HG03439 (cell line): Measurements from ENCODE around the gene TK2.
A peak's percentile ranks its signal among the peaks of the same experiment; 100 is the strongest.
"Not testable (repeated sequence)": the region's sequence is repeated elsewhere in the genome, so short reads cannot be mapped to it uniquely, and the experiment has no call there.

Experiments used
- ATAC-seq: cut with Tn5 transposase; IDR thresholded peaks from one replicate; pipeline ENCODE4 v1.9.1; 2021; ENCODE audit warnings: mild to moderate bottlenecking, moderate library complexity; ENCODE audit not compliant: unreplicated experiment

The TK2 gene

DNA sequence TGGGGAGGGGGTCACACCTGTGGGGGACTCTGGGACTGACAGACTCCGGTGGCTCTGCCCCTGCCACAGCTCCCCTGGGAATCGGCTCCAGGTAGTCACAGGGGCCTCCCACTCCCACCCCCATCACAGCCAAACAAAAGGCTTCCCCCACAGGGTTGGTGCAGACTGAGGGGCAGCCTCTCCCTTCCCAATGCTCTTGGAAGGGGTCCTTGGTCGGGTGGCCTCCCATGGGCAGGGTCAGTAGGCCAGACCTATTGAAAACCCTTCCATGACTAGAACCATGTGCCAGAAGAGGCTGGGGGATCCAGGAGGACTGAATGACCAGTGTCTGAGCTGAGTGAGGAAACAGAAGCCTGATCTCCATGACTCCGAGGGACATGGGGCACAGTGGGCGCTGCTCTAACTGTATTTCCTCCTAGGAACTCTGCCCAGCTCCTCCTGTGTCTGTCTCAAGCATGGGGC is 28.6 kb downstream of the TK2 start:
- ATAC-seq, result no peak

DNA sequence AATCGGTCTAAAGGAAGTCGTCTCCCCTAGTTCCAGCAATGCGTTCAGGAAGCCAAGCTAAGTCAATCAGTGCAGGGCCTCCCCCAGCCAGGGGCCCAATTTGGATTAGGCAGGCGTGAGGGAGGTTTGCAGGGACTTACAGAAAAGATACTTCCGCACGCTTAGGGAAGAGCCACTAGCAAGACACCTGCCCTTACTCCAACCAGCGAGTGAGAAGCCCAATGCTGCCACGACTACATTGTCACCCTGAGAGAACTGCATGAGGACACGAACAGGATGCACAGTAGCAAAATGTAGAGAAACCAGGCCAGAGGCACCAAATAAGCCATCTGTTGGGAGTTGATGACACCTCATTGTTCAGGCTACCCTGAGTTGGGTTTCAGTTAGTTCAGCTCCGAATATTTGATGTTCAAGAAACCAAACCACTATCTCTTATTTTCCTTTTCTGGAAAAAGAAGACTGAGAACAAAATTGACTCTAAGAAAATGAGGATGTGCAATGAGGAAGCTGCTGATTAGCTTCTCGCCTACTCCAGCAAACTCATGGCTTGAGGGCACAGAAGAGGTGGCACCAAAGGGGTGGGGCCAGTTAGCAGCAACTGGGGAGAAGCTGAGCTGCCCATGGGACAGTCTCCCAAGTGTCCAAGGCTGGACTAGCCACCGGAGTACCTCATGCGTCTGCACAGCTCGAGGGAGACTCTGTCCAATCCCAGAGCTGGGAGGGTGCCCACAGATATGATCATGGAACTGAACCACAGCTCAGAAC is 29.3 kb downstream of the TK2 start:
- no peak for ATAC-seq

DNA sequence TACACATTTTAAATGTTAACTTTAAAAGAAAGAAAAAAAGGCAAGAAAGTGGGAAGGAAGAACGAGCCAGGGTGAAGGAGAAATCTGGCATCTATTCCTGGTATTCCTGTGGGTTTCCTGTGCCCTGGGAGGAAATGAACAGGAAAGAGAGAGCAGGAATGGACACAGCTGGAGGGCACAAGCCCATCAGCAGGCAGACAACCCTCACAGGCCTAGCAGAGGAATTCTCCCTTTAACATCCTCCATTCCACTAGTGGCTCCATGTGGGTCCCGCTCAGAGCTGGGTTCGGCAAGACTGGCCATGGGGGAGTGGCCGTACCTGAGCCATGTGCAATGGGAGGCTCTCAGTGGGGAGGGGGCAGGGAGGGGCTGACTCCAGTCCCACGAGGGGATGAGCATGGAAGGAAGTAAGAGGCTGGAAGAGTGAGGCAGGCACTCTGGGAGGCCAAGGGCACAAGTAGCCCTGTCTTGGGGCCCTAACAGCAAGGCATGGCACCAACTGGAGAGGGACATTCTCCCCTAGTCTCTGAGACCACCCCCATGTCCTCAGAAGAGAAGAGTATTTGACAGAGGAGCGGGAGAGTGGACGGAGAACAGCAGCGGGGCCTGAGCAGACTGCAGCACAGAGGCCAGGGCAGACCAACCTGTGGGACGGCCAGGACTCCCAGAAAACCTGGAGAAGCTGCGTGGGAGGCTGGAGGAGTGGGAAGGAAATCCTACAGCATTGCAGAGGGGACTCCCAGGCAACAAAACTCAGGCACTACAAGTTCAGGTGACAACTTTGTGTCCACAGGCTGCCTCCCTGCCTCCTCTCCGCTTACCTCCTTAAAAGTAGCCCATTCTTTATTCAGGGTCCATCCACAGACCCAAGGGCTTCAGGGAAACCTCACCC is 30.2 kb downstream of the TK2 start:
- ATAC-seq, result no peak

DNA sequence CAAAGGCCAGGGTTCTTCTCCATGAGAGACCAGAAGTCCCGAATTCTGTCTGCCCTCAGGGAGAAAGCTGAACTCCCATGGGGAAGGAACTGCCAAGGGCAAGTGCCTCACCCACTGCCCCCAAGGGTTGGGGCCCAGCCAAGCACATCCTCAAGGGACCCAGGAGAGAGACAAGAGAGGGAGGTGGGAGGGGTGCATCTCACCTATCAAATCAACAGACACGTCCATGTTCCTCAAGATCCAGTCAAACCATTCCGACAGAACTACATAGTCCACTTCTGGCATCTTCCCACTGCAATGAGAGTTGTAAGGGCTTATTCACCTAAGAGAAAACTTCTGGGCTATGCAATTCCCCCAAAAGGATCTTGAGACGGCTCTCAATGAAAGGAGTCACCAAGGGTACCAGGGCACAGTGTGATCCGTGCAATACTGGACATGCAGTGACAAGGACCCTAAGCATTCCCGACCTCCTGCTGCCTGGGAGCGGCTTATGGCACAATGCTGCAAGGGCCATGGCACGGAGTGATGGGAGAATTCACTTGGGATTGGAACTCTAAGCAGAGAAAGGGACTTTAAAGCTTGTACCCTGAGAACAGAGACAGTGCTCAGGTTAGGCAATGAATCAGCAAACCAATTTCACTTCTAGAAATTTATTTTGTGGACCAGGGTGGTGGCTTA is 32.2 kb downstream of the TK2 start:
- no peak for ATAC-seq

DNA sequence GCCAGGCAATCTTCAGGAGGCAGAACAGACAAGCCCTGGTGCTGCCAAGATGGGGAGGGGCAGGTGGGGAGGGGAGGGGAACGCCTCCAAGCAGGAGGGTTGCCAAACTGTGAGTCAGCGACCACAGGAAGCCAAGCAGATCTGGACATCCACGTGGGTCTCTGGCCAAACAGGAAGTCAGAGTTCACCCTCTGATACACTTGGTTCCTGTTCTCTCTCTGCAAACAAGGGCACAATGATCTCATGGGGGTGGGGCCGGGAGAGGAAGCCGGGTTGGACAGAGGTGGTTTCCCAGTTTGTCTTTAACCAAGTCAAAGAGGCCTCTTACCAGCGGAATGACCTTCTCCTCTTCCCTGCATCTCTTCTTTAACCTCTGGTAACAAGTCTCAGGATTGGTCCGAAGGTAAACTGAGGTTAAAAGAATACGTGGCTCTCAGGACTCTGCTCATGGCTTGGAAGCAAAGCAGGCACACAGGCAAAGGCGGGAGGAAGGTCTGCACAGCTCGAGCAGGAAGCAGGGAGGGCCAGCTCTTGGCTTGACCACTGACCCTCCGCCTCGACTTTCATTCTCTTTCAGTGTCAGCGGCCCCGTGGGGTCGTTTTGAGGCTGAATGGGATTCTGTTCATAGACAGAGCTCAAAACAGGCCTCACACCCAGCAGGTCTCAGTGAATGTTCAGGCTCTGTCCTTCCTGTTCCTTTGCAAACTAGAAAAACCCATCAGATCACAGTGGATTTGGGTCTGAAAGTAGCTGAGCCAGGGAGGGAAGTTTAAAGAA is 32.9 kb downstream of the TK2 start:
- ATAC-seq, result peak; percentile 98

DNA sequence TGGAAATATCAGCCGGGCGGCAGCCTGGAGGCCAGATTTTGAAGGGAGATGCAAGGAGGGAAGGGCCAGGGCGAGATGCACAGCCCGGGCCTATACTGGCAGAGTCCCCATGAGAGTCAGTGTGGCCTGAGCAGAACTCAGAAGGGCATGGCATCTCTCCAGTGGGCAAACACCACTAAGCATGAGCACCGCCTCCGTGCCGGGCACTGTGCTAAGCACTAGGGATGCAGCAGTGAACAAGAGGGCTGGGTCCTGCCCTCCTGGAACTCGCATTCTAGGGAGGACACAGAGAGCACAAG is 33.5 kb downstream of the TK2 start:
- ATAC-seq, result peak; percentile 23

DNA sequence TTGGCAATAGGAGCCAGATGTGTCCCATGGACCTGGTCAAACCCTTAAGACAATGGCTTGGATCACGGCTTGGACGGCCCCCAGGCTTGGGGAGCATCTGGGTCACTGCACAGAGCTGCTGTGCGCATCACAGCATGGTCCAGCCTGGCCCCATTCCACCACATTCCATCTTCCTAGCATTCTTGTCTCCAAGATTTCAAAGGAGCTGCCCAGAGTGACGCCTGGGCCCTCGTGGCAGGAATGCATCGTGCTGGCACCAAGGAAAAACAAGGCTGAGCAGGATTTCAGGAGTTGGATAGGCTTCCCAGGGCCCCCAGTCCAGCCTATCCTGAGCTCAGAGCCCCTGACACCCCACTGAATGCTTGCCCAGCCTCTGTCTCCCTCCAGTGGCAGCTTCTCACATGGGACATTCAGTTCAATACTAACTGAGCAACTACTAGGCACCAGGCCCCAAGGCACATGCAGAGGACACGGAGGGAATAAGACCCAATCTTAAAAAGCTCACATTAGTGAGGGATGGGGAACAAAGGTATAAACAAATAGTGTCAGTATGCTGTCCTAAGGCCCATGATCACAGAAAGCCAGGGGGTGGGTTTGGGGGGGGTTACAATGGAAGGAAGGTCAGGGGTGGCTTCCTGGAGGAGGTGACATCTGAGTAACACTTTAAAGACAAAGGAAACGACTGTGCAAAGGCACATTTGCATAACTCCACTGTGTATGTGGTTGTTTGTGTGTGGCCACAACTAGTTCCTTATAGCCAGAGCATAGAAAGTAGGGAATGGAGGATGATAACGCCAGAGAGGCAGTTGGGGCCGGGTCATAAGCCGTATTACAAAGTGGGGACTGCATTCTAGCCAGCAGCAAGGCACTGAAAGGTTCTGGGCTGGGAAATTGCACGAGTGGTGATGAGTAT is 34.1 kb downstream of the TK2 start:
- ATAC-seq, result no peak

DNA sequence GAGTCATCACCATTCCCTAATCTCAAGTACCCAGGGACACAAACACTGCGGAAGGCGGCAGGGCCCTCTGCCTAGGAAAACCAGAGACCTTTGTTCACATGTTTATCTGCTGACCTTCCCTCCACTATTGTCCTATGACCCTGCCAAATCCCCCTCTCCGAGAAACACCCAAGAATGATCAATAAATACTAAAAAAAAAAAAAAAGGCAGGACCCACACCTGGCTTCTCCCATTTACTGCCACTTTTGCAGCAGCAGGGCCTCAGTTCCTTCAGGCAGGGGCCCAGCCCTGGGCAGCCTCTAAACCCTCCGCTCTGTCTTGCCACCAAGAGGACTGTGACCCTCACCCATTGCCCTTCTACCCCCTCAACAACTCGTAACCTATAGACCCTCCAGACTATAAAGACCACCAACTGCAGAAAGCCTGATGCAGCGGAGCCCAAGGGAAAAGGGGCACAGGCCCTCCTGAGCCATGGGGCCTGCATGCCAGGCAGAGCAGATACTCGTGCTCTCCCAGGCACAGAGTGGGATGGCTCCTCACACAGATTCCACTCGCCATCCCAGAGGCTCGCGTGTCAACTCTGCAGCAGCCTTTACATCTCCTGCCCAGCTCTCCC is 34.8 kb downstream of the TK2 start:
- ATAC-seq, result not testable (repeated sequence)

DNA sequence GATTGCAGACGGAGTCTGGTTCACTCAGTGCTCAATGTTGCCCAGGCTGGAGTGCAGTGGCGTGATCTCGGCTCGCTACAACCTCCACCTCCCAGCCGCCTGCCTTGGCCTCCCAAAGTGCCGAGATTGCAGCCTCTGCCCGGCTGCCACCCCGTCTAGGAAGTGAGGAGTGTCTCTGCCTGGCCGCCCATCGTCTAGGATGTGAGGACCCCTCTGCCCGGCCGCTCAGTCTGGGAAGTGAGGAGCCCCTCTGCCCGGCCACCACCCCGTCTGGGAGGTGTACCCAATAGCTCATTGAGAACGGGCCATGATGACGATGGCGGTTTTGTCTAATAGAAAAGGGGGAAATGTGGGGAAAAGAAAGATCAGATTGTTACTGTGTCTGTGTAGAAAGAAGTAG is 35.5 kb downstream of the TK2 start:
- ATAC-seq, result not testable (repeated sequence)

DNA sequence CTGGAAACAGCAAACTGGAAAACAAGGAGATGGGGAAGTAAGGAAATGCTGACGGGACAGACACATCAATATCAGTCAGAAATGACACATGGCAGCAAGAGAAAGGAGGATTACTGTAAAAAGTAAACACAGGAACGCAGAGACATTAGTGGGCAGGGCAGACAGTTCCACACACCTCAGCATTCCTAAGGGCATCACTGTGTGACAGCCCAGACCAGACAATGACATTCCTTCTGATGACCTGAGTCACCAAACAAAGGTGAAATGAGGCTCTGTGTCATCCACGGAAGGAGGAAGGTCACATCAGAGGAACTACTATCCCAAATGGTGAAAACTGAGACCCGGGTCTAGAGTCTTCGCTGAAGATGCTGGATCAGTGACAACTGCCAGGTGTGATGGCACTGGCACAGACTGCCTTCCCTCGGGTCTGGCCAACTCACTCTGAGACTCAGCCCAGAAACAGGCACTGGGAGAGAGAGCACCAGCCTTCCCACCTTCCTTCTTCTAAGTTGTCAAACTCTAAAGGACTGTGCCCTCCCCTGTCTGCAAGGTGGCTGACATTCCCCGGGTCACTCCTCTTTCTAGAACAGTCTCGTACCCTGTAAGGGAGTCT is 36.7 kb downstream of the TK2 start:
- no peak for ATAC-seq

DNA sequence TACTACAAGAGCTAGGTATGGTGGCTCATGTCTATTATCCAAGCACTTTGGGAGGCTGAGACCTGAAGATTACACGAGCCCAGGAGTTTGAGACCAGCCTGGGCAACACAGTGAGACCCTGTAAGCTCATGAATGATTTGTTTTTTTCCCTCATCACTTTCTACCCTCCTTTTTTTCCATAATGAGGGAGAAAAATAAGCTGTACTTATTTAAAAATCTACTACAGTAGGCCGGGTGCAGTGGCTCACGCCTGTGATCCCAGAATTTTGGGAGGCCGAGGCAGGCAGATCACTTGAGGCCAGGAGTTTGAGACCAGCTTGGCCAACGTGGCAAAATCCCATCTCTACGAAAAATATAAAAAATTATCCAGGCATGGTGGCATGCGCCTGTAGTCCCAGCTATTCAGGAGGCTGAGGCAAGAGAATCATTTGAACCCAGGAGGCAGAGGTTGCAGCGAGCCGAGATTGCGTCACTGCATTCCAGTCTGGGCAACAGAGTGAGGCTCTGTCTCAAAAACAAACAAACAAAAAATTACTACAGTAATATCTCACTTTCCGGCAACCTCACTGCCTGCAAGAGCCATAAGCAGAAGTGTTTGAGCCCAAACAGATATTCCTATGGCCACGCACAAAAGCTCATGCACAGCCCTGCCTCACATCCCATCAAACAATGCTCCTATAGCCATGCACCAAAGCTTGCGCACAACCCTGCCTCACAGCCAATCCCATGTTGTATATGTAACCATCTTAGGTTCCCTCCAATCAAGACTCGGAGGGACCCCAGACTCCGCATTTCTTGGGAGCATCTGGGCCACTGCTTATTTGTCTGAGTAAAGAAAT is 37.4 kb downstream of the TK2 start:
- ATAC-seq, result no peak

DNA sequence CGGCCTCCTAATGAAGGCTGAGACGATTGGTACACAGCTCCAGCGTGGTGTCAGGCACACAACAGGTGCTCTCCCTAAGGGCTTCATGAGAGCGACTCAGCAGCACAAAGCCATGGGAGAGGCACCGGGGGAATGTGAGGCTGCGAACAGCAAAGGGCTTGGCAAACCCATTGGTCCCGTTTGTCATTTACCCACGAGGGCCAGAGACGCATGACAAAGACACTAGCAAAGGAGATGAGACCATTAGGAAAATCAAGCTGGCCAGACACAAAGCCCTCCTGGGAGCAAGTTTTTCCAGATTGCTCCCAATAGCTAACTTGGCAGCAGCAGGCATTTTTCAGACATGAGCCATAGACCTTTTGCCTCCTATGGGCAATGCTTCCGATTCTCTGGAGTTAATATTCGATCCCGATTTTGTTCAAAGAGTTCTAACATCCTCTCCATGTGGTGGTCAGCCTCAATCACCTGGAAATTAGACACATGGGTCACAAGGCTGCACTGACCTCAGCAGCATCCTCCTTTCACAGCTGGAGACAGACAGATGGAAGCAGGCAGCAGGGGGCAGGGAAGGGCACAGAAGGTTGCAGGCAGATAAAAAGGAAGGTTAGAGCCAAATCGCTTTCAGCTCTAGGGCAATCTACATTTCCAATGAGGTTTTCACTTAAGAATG is 38.2 kb downstream of the TK2 start:
- no peak for ATAC-seq

DNA sequence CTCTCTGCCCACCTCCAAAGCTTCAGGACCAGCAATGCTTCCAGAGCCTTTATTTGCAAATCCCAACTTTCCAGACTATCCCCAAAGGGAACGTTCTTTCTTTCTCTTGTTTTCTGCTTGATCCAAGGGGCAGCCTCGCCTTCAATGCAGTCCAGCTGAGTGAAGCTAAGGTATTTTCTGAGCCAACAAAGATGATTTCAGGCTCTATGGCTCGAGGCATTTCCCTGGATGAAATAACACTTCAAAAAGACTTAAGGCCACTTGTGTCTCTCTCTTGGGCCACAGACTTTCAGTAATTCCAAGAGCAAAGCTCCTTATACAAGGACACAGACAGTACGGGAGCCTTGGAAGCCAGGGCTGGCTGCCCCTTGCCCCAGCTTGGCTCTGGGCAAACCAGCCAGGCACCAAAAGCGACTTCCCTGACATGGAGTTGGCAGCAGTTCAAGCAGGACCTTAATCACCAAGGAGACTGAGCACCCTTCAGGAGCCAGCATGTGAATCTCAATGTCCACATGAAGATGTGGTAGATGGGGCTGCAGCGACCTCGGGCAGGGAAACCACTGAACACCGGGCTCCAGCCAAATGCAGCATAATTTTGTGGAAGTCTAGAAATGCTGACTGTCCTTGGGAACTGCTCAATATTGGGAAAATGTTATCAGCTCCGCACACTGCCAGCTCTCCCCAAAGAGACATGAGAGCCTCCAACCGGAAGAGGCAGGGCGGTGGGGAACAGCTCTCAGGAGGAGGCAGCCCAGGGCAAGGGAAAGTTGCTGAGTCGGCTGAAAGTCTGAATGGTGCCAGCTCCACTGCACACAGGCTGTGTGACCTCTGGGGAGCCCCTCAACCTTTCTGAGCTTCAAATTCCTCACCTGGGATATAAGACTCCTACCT is 39.0 kb downstream of the TK2 start:
- no peak for ATAC-seq

DNA sequence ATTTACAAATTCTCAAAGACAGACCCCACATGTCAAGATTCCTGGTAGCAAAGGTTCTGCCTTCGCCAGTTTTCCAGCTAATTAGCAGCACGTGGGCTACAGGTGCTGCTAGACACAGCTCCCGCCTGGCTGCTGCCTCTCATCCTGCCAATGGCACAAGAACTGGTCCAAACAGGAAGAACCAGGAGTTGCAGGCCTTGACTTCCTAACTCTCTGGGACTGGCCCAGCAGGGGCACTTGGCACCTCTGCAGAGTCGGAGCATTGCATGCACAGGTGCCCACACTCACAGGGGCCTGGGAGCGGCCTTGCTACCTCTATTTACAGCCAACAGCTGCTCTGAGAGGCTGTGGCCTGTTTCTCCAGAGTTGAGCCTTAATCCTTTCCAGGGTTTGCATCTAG is 39.6 kb downstream of the TK2 start:
- ATAC-seq, result no peak

DNA sequence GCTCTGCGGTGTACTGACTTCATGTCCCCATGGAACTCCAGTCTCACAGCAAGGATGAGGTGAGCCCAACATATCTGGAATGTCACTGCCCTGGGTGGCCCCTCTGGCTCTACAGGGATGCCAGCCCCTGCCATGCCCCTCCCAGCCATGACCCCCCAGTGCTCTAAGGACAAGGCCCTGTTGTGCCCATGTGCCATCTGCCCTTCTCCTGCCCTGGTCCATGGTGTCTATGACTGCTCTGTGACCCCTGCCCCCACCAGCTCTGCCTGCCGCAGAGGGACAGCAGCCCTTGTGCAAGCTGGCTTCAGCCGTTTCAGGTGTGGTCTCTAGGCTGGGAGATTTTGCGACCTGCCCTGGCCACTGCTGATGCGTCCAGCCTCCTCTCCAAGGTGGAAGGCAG is 40.3 kb downstream of the TK2 start:
- ATAC-seq, result no peak

DNA sequence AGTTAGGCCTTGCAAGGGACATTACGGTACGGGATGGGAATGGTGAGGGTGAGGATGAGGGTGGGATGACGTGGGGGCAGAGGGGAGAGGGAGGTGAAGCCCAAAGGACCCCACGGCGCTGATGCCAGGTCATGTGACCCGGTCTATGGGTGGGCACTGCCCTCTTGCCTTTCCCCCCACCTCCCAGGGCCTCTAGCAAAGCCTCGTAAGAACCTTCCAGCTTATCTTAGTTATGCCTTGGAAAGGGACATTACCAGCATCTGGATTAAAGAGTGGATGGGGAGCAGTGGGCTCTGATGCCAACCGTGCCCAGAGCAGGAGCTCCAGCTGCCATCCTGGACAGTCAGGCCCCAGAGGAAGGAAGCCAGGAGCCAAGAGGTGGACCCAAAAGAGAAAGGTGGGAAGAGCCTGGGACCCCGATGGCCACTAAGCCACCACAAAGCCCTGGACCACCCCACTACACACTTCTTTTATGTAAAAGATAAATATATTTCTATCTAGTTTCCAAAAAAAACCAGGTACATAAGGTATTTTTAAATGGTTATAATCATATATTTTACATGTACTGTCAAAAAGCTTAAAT is 40.9 kb downstream of the TK2 start:
- ATAC-seq, result no peak
